ENCODE results near the gene DAP3. TPM values are rescaled to one million over a fixed set of nuclear protein-coding genes. Genes with fewer than 3 reads are reported as not detected.

The DAP3 gene
- total and polyA plus RNA-seq, 10 of the 15 experiments (the other 5 are each of a cell fraction or from before 2014, with no cell fraction given): 60.0 to 223 (median 138) TPM

DNA sequence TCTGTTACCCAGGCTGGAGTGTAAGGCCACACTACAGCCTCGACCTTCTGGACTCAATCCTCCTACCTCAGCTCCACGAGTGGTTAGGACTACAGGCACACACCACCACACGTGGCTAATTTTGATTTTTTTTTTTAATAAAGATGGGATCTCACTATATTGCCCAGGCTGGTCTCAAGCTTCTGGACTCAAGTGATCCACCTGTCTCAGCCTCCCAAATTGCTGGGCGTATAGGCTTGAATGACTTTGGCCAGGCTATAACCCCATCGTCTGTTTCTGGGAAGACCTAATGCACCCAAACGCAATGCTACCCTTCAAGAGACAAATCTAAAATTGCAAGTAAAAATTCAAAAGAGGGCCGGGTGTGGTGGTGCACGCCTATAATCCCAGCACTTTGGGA lies 52.1 kb downstream of the DAP3 start:
- Histone ChIP-seq H4K20me1 (ENCODE audit: control insufficient read depth, insufficient read depth) (no peaks in the 10 kb centered on the region), H3K4me3 (no peak overlapping the region), H3K36me3 (ENCODE audit: control insufficient read depth in 2 of 2, insufficient read depth in 2 of 2, low read length in 1 of 2) (peaks cover 3 to 10% of the 10 kb centered on the region in 2 experiments; a peak in 3 of 4 replicates), H3K9ac (ENCODE audit: control insufficient read depth, insufficient read depth, low read length) (no peak overlapping the region), H2AFZ (ENCODE audit: control insufficient read depth, low read depth, low read length) (no peak overlapping the region), H3K4me1 (ENCODE audit: control insufficient read depth, insufficient read depth, low read length) (peaks cover 4% of the 10 kb centered on the region), H3K4me2 (ENCODE audit: control insufficient read depth, insufficient read depth) (no peak overlapping the region), H3K27ac (ENCODE audit: control insufficient read depth, insufficient read depth) (no peak overlapping the region), H3K79me2 (ENCODE audit: control insufficient read depth, insufficient read depth, low read length) (no peaks in the 10 kb centered on the region; the same call in none of the 2 replicates), H3K9me3 (replicated peaks; ENCODE audit: control insufficient read depth, insufficient read depth, low read length) (no peaks in the 10 kb centered on the region), H3K27me3 (replicated peaks in 1 of 2; ENCODE audit: control insufficient read depth in 2 of 2, insufficient read depth in 2 of 2, low read length in 1 of 2) (no peaks in the 10 kb centered on the region)
- ChIA-PET RAD21 (ENCODE audit: unreplicated experiment) (no interaction called here), CTCF (no interaction called here), POLR2A (interaction anchor here (1.1 kb wide), 1 partner anchor 12 kb away, joined by 3 read pairs; no protein-coding TSS in a partner anchor), SMC1A (ENCODE audit: uncharacterized antibody, unreplicated experiment) (no interaction called here)
- intact Hi-C loops (cut with micrococcal nuclease; ENCODE audit: unreplicated experiment) (no loop called here), in situ Hi-C loops (cut with MboI) (no loop called here)
- no TSS peak for BruUV-seq (replicated peaks)
- 87% methylated on average over 8 of the region's 8 CpGs for WGBS (ENCODE audit: insufficient coverage, insufficient replicate concordance, low lambda C conversion rate, missing lambda C conversion rate)
- no peak for TF ChIP-seq HCFC1 (IDR thresholded peaks at IDR 0.05; ENCODE audit: low read length)
- TF ChIP-seq ZBTB4 (CRISPR knock-in tag; IDR thresholded peaks at IDR 0.05): no peak
- TF ChIP-seq SUPT20H (IDR thresholded peaks at IDR 0.05; ENCODE audit: borderline replicate concordance, control insufficient read depth, low read depth, low read length): no peak
- no peak for TF ChIP-seq PML (IDR thresholded peaks at IDR 0.05; ENCODE audit: low read length)
- TF ChIP-seq, protein P1, sequence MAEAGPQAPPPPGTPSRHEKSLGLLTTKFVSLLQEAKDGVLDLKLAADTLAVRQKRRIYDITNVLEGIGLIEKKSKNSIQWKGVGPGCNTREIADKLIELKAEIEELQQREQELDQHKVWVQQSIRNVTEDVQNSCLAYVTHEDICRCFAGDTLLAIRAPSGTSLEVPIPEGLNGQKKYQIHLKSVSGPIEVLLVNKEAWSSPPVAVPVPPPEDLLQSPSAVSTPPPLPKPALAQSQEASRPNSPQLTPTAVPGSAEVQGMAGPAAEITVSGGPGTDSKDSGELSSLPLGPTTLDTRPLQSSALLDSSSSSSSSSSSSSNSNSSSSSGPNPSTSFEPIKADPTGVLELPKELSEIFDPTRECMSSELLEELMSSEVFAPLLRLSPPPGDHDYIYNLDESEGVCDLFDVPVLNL (IDR thresholded peaks at IDR 0.05; ENCODE audit: low read depth, low read length): no peak
- no peak for TF ChIP-seq E4F1 (IDR thresholded peaks at IDR 0.05; ENCODE audit: borderline replicate concordance, partially characterized antibody)
- TF ChIP-seq MAX (IDR thresholded peaks at IDR 0.05; ENCODE audit: low read depth, low read length): no peak
- TF ChIP-seq JUNB (IDR thresholded peaks at IDR 0.05): no peak
- TF ChIP-seq SMAD5 (IDR thresholded peaks at IDR 0.05; ENCODE audit: low read depth): no peak
- TF ChIP-seq NFXL1 (IDR thresholded peaks at IDR 0.05; ENCODE audit: borderline replicate concordance): no peak
- no peak for DNase-seq (ENCODE audit: low read depth, low spot score)
- no peak for FAIRE-seq
- no peak for ATAC-seq

Measured in GM12878 (cell line).